Stomach (tissue), 4 donors: ENCODE data around the gene NBEAL2.

Experiments used
- EP300 ChIP-seq: sonication (generic); formaldehyde crosslinking; IDR thresholded peaks from one replicate; pipeline ENCODE4 v1.6.1; 2017; ENCODE audit warnings: antibody characterized with exemption
- POLR2A ChIP-seq, 4 donors: fragments of 450-650 bp; IDR thresholded peaks; one replicate each; pipeline ENCODE4 v1.6.1; 2016; ENCODE audit warnings: antibody characterized with exemption in 4 of 4, control low read depth in 2 of 4, mild to moderate bottlenecking in 1 of 4, moderate library complexity in 1 of 4
- POLR2AphosphoS5 ChIP-seq, 3 donors: sonication (generic); formaldehyde crosslinking; IDR thresholded peaks; one replicate each; pipeline ENCODE4 v1.6.1; 2016; ENCODE audit warnings: antibody characterized with exemption in 3 of 3
- TF ChIP-seq, protein P1 (sequence below), 7 experiments: fragments of 450-650 bp in 4 of 7; fragments of 200-600 bp in 3 of 7; sonication (generic) in 3 of 7; IDR thresholded peaks; one replicate each; pipeline ENCODE4 v1.5.1; 2016 to 2019; ENCODE audit warnings: antibody characterized with exemption in 7 of 7, control low read depth in 2 of 7, mild to moderate bottlenecking in 1 of 7

DNA sequence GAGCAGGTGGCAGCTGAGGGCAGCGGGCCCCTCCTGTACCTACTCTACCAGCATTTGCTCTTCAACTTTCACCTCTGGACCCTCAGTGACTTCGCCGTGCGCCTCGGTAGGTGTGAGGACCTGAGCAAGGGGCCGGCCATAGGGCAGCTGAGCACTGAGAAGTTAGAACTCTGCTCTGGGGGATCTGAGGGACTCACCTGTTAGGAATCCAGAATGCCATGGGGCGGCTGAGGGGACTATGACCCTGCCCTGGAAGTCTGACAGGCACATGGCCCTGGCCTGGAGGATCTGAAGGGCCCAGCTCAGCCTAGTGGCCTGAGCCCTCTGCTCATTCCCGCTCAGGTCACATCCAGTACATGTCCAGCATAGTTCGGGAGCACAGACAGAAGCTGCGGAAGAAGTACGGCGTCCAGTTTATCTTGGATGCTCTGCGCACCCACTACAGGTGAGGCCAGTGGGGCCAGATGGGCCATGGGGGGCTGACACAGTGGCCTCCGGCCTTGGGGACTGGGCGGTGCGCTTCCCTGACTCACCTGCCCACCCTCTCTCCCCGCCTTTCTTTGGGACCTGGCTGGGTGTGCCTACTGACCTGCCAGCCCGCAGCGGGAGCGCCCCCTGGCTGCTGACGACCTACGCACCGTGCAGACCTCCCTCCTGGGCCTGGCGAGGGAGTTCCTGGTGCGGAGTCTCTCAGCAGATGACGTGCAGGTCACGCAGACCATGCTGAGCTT lies 18.8 kb downstream of the NBEAL2 start:
- TF ChIP-seq POLR2AphosphoS5 (IDR thresholded peaks at IDR 0.05) (peak in 1 of 3 donors; percentile 86), EP300 (no peak), POLR2A (IDR thresholded peaks at IDR 0.05) (no peak)
- TF ChIP-seq, protein P1, sequence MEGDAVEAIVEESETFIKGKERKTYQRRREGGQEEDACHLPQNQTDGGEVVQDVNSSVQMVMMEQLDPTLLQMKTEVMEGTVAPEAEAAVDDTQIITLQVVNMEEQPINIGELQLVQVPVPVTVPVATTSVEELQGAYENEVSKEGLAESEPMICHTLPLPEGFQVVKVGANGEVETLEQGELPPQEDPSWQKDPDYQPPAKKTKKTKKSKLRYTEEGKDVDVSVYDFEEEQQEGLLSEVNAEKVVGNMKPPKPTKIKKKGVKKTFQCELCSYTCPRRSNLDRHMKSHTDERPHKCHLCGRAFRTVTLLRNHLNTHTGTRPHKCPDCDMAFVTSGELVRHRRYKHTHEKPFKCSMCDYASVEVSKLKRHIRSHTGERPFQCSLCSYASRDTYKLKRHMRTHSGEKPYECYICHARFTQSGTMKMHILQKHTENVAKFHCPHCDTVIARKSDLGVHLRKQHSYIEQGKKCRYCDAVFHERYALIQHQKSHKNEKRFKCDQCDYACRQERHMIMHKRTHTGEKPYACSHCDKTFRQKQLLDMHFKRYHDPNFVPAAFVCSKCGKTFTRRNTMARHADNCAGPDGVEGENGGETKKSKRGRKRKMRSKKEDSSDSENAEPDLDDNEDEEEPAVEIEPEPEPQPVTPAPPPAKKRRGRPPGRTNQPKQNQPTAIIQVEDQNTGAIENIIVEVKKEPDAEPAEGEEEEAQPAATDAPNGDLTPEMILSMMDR (IDR thresholded peaks at IDR 0.05): peak in 6 of 7 experiments; percentile 69 to 98 (median 82)
